HG02588 (cell line): ENCODE results near the gene GPNMB.
"Not testable (repeated sequence)": the region's sequence is repeated elsewhere in the genome, so short reads cannot be mapped to it uniquely, and the experiment has no call there.

Source experiments
- ATAC-seq: cut with Tn5 transposase; IDR thresholded peaks from one replicate; pipeline ENCODE4 v1.9.1; 2021; ENCODE audit warnings: mild to moderate bottlenecking, moderate library complexity; ENCODE audit not compliant: unreplicated experiment

GPNMB gene

DNA sequence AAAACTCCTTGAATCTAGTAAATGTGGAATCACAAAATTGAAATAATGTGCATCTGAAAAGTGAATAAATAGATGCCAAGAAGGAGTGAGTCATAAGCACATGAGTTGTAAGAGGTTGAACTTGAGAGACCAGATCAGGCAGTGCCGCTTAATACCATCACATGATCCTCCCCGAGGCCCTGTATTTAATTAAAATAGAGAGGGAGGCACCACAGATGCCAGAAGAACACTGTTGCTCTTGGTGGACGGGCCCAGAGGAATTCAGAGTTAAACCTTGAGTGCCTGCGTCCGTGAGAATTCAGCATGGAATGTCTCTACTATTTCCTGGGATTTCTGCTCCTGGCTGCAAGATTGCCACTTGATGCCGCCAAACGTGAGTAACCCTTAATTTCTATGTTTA is at the start of gene GPNMB:
TSS of gene GPNMB (plus strand) at position 221 of the 400 bp plus-strand sequence. CDS start at position 304, 83 bp downstream.
- ATAC-seq: no peak

DNA sequence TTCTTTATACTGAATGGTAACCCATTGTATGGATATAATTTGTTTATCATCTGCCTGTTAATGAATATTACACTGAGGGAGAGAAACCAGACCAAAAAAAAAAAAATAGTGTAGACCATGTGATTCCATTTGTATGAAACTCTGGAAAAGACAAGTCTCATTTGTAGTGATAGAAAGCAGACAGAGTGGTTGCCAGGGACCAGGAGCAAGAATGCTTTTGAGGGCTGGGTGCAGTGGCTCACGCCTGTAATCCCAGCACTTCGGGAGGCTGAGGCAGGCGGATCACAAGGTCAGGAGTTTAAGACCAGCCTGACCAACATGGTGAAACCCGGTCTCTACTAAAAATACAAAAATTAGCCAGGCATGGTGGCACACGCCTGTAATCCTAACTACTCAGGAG is 48.8 kb upstream of the GPNMB start:
- not testable (repeated sequence) for ATAC-seq

DNA sequence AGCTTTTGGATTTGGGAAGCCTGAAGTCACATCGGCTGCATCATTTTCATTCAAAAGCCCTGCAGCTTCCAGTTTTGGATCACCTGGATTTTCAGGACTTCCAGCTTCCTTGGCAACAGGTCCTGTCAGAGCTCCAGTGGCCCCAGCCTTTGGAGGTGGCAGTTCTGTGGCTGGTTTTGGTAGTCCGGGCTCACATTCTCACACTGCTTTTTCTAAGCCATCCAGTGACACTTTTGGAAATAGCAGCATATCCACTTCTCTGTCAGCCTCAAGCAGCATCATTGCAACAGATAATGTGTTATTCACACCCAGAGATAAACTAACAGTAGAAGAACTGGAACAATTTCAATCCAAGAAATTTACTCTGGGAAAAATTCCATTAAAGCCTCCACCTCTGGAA is 46.2 kb upstream of the GPNMB start:
- no peak for ATAC-seq

DNA sequence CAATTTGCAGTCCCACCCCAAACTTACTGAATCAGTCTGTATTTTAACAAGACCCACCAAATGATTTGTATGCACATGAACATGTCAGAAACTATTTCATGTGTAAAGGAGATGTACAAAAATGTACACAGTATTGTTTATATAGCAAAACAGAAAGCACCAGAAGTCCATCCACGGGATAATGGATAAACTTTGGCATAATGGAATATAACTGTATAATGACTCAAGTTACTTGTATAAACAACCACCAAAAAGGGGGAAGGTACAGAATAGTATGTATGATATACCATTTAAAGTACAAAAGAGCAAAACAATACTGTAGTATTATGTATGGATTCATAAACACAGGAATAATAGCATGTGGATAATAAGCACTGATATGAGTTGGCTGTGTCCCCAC is 42.3 kb upstream of the GPNMB start:
- ATAC-seq: no peak

DNA sequence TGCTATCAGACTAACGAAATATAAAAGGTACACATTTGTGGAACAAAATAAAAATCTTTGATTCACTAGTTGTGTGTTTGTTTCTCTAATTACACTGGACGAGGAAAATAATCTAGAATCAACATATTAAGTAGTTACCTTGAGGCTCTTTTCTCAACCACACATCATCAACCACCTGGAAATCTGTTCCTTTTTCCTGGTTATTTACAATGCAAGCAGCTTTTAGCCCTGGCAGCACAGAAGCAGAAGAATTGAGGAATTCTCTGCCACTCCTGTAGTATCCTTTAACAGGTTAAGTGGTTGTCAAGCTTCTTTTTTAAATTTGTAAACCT is 41.0 kb upstream of the GPNMB start:
- no peak for ATAC-seq

DNA sequence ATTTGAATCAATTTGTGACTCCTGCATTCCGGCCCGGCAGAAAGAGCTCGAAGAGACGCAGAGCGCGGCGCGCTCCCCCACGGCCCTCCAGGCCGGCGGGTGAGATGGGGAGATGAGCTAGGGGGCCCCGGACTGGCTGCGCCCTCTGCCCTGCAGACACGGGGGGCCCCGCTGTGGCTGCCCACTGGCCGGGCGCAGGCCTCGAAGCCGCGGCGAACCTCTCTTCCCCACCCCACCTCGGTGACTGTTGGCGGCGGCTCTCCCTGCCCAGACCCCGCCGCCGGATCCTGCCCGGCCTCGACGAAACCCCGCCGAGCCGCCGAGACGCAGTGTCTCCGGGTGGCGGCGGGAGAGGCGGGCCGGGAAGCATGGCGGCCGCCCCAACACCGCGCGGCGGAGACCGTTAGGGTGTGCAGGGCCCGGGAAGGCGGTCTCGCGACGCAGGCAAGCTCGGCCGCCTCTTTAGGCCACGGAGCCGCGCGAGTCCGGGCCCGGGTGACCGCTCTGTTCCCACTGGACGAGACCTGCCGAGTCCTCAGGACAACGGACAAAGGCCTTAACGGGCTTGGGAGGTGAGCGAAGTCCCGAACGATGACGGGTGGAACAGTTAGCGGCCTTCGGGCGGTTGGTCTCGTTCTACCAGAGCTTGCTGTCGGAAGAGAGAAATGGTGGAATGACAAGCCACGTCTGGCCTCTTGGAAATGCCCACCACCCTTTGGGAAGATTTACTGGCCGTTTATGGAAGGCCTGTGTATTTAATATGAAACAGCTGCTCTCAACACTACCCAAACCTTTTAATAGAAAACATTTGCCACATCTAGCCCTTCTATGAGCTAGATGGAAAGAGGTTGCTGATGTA is 40.4 kb upstream of the GPNMB start:
- ATAC-seq: no peak

DNA sequence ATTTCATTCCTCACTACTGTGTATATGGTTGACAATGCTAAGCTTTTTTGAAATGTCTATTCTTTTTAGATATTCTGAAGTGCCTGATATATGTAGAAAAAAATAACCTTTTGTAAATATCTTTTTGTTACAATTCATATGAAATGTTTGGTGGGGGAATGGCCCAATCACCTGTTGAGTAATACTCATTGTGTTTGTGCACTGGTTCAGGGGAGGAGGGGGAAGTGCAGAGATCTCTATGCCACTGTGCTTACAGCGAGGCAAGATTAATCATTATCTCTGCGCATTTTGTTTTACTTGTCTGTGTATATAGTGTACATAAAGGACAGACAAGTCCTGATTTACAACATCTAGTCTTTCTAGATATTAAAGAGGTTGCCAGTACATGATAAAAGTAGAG is 39.6 kb upstream of the GPNMB start:
- ATAC-seq: no peak

DNA sequence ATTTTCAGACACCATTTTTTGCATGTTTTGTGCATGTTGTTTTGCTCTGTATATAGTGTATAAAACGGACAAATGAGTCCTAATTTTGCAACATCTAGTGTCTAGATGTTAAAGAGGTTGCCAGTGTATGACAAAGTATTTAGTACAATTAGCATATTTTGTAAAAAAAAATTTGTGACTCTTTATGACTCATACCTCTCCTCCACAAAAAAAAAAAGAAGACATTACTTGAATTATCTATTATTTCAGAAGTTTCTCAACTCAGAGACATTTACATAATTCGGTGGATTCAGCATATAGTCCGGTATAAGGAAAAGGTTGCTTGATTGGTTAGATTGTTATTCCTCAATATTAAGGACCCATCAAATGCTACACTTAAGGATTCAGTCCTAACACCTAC is 38.7 kb upstream of the GPNMB start:
- no peak for ATAC-seq

DNA sequence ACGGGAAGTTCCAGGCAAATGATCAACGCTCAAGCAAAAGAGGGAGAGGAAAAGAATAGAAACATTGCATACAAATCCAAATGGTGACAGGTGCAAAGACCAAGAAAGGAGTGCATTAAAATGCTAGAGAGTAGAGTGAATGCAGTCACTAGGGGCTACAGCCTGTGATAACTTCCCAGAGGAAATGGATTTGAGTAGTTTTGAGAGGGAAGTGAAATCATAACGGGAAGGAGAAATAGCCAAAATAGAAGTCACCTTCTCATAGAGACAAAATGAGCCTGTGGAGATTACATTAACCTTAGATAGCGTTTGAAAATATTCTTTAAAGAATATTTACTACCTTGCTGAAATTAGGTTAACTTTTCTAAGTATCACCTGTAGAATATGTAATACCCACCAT is 38.3 kb upstream of the GPNMB start:
- no peak for ATAC-seq

DNA sequence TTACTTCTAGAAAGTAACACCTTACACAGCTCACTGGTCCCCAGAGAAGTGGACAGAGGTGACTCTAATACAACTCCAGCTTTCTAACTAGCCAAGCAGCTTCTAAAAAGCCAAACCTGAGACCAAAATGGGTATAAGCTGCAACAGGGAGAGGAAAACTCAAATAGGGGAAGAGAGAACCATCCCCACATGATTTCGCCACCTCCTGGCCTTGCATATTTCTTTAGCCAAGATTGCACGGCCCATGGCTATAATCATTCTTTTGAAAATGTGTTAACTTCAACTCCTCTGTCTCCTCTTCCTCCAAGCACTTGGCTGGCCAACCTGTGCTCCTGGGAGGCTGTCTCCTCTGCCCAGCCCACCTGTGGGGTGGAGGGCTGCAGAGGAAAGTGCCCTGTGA is 36.1 kb upstream of the GPNMB start:
- no peak for ATAC-seq

DNA sequence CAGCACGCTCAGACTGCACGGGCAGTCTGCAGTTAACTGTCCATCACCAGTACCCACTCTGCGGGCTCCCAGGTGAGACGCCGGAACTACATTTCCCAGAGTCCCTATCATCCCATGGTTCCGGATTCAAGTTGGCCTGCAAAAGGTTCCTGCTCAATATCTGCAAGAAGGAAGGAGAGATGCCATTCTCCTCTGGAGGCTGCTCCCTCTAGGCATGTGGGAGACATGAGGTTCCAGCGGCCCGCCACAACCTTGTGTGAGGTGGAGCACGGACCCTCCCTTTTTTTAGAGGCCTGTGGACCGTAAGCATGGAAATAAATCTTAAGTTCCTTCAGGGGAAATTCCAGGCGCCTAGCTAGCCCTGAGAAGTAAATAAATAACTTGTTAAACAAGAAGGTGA is 35.0 kb upstream of the GPNMB start:
- ATAC-seq: no peak

DNA sequence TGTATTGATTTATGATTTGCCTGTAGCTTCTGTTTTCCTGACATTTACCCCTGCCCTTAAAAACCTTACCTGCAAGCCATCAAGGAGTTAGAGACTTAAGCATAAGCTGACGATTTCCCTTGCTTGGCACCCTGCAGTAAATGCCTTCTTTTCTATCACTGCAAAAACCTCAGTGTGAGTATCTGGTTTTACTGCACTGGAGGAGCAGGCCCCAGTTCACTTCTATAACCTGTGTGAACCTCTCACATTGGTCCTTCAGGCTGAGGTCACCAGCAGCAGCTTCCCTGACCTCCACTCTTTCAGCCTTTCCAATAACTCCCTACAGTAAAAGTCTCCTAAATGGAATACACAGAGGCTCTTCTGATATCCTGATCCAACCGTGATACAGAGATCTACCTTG is 34.2 kb upstream of the GPNMB start:
- ATAC-seq: no peak

DNA sequence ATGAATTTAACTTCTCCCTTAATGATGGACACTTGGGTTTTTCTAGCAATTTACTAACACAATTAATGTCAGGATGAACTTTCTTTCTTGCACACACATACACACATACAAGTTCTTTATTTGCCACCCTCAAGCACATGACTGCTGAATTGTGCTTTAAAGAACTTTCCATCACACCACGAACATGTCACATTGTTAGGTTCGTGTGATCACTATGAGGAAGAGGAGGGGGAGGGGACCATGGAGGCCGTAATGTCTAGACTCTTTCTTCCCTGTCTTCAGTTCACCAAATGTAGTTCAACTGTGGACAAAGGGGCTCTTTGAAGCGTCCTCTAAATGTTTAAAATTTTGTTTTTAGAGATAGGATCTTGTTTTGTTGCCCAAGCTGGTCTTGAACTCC is 33.7 kb upstream of the GPNMB start:
- ATAC-seq: no peak

DNA sequence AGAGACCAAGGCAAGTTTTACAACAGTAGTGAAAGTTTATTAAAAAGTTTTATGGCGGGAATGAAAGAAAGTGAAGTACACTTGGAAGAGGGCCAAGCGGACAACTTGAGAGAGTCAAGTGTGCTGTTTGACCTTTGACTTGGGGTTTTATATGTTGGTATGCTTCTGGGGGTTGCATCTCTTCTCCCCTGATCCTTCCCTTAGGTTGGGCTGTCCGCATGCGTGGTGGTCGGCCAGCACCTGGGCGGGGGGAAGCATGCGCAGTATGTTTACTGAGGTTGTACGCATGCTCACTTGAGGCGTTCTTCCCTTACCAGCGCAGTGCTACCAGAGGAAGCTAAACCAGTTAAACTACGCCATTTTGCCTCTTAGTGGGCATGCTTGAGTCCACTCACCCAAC is 32.8 kb upstream of the GPNMB start:
- no peak for ATAC-seq

DNA sequence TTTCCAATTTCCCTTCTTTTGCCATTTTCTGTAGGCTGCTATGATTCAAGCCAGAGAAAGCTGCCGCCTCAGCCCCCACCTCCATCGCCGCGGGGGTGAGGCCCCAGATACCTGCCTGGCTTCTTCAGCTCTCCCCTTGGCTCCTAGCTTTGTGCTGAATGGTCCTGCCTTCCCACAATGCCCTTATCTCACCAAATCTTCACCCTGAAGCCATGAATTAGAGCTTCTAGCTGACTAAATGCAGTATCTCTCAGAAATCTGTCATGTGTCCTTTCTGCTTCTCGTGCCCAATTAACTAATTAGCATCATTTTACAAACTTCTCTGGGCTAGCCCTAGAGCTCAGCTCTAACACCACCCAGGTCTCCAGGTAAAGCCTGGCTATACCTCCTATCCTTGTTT is 32.2 kb upstream of the GPNMB start:
- no peak for ATAC-seq

DNA sequence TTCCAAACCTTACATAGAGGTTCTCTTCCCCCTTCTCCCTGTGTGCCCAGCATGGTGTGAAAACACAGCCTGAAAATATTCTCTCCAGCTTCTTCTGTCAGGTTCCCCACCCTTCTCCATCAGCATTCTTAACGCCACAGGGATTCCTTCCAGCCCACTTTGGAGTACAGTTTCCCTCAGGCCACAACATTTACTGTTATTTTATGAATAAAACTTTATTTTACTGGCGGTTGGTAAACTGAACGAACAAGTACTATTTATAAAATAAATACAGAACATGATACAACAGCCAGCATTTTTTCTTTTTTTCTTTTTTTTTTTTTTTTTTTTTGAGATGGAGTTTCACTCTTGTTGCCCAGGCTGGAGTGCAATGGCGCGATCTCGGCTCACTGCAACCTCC is 31.6 kb upstream of the GPNMB start:
- no peak for ATAC-seq

DNA sequence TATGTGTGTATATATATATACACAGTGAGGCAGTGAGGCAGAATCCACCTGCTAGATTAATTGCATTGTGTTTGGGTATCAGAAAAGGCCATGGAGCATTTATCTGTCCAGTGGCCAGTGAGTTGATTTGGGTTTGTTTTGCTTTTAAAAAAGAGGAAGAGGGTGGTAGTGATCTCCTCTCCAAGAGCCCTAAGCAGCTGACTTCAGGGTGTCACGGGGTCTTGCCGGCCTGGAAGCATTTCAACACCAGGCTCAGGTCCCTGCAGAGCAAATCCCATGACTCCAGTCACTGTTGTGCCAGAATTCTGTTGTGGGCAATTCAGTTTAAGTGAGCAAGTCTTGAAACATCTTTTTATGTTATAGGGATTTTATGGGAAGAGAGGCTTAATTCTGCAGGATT is 30.6 kb upstream of the GPNMB start:
- no peak for ATAC-seq

DNA sequence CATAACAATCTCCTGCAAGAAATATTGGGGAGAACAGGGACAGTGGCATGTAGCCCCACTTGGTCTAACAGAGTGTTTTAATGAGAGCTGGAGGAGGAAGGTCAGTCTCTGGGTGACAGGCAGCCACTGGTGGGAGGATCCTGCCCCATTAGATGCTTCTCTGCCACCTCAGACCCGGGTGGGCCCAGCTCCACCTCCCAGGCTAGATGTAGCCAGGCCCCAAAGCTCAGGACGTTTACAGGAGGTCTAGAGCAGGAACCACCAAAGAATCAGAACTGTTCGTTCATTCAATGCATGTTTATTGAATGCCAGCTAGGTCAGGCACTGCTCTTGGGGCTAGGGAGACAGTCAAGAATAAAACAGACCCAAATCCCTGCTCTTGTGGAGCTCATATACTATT is 28.4 kb upstream of the GPNMB start:
- no peak for ATAC-seq

DNA sequence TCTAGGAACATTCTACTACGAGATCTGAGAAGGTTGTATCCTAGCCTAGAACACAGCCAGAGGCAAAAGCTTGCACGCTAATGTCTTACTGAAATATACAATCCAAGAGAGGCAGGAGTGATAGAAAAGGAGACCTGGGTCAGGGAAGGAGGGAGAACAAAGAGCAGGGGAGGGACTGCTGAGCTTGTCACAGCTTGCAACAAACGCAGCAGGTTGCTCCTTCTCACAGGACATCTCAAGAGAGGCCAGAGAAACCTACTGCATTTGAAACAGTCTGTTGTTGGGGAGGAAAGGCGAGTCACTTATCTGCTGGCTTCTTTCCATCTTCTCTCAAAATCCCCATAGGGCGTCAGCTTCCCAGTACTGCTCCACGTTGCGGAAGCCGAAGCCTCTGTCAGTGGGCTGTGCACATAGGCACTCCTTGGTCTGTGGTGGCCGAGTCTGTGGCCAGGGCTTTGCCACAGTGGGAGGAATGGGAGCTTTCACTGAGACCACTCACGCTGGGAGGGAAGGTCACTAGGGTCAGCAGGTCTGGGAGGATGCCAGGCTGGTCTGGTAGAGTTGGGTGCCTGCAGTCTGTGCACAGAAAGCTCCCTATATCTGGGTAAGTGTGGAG is 25.8 kb upstream of the GPNMB start:
- ATAC-seq: no peak

DNA sequence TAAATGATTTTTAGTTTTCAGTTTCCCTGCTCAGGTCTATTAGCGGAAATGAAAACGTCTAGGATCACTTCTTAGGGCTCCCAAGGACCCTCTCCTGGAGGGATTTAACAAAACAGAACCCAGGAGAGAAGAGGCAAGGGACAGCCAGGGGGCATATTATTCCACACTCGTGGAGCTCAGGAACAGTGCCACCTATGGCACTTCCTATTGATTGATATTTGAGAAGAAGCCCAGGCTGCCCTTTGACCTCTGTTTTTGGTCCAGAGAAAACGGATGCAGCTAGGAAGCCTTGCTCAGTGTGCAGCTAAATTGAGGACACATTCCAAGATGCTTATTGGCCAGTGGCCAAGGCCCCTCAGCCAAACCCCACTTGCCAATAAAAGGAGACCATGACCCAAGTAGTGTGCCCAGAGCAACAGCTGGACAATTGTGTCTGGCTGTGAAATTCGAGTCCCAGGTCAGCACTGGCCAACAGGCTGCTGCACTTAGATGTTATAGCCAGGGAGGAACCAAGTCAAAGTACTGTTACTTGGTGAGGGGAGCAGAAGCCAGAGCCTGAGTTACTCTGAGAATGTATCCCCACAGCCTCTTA is 24.0 kb upstream of the GPNMB start:
- ATAC-seq: no peak

DNA sequence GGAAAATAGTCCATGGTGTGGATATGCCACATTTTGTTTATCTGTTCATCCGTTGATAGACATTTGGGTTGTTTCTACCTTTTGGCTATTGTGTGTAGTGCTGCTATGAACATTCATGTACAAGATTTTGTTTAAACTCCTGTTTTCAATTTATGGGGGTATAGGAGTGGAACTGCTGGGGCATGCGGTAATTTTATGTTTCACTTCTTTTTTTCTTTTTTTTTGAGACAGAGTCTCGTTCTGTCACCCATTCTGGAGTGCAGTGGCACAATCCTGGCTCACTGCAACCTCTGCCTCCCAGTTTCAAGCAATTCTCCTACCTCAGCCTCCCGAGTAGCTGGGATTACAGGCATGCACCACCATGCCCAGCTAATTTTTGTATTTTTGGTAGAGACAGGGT is 22.2 kb upstream of the GPNMB start:
- ATAC-seq: not testable (repeated sequence)

DNA sequence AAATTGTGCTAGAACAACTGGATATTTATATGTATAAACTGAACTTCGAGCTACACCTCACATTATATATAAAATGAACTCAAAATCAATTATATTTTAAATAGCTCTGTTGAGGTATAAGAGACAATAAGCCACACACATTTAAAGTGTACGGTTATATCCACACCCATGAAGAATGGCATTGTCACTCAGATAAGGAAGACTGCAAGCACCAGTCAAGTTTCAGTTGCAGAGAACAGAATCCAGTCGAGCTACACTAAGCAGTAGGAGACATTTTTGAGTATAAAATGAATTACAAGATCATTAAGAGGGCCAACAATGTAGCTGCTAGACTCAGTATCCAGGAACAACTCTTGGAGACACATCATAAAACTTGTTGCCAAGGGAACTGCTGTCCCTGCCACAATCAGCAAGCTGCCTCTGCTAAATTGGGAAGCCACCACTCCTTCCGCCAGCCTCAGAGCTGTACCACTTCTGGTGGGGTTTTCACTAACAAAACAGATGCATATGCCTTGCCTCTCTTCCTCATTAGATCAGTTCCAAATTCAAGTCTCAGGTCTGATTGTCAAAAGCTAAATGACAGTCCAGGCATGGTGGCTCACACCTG is 19.6 kb upstream of the GPNMB start:
- ATAC-seq: no peak
